ENCODE measurements around the gene CPA2. TPM values are rescaled to one million over a fixed set of nuclear protein-coding genes. Genes with fewer than 3 reads are reported as not detected.

The CPA2 gene
- total RNA-seq, 1 experiment from 2014 or later = not detected

DNA sequence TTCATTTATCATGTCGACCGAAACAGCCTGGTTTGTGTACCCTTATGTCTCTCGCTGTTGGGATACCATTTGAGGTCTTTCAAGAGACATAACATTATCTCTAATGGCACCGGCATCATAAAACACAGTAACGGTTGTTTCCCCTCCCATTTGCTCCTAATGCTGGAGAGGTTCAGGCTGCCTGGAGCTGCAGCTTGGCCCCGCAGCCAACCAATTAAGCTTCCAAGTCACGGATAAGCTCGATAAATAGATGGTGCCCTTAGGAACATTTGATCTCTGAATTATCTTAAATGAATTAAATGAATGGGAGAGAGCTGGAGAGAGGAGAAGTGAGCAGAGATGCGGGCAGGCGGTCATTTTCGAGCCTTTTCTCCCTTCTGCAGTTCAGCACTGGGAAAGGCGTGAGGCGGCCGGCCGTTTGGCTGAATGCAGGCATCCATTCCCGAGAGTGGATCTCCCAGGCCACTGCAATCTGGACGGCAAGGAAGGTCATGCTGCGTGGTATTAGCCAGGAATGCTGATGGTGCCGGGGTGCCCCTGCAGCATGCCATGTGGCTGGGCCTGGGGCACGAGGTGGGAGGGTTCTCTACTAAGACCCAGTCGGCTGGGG is 38.9 kb downstream of the CPA2 start:
- DNase-seq (ENCODE audit: low read depth) = no peak

DNA sequence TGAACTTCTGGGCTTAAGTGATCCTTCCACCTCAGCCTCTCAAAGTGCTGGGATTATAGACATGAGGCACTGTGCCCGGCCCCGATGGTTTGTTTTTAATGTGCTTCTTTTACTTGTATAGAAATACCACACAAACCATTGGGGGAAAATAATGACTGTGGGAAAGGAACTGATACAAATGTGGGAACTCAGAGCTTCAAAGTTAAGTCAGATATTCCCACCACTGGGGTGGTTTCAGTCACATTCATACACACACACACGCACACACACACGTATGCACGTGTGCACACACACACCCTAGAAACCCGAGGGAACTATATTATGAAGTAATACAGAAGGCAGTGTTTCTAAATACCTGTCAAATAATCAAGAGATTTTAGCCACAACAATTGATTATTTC is 43.3 kb downstream of the CPA2 start:
- no peak for DNase-seq (ENCODE audit: low read depth)

DNA sequence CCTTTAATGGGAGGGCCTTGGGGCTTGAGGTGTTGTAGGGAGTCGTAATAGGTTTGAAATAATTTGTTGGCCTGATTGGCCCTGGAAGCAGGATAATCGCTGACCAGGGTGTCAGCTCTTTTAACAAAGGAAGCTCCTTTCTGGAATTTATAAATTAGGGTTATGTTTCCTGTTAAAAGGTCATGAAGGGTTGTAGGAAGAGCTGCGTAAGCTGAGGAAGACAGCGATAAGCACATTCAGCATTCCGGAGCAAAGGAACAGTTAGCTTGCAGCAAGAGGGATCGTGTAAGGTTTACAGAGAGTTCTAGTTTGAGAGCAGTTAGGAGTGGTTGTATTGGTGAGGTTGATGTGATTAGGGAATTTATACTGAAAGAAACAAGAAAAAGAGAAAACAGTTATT is 47.6 kb downstream of the CPA2 start:
- no peak for DNase-seq (ENCODE audit: low read depth)

DNA sequence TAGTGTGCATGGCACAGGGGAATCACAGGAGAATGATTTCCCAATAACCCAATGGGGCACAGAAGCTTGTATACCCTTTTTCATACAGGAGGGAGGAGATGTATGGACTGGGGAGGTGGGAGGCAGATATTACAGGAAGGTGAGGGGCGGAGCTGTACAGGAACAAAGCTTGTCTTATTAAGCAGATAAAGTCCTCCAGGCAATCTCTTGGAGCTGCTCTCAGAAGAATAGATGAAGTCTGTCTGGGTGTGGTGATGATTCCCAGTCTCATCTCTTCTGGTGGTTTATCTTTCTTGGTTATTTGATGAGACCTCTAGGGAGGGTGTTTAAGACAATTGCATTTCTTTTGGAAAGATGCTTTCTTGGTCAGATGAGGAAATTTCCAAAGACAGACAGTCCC is 52.9 kb downstream of the CPA2 start:
- DNase-seq (ENCODE audit: low read depth) = no peak

- peak; percentile 92 for DNase-seq (ENCODE audit: low read depth)
These were observed 55.0 kb downstream of the CPA2 start for GRCh38 chr7:130321542-130322229.

GRCh38 chr7:130322615-130323014 is 56.0 kb downstream of the CPA2 start:
- DNase-seq (ENCODE audit: low read depth) = no peak

DNA sequence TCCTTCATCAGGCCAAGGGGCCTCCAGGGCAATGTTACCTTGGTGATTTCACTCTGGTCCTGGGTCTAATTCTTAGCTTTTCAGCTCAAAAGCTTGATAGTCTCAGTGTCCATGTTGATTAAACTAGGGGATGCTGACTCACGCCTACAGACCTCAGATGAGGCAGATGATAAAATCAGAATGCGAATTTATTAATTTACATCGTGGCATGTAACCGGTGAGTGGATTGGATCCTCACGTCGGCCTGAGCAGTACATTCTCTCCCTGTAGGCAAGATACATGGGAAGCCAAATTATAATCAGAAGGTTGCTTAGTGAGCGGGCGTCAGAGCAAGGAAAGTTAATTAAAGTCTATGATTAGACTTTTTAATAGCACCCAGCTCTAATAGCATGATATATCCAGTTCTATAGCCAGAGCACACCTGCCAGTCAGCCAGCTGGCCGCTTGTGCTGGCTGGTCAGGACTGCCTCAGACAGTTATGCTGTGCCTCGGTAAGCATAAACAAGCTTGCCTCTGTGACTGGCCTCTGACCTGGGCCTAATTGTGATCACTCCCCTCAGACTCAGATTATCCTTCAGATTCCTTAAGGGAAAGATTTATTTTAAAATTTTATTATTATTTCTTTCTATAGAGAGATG is 57.8 kb downstream of the CPA2 start:
- no peak for DNase-seq (ENCODE audit: low read depth)

- no peak for DNase-seq (ENCODE audit: low read depth)
These were observed 63.0 kb downstream of the CPA2 start for GRCh38 chr7:130329681-130330080.

DNA sequence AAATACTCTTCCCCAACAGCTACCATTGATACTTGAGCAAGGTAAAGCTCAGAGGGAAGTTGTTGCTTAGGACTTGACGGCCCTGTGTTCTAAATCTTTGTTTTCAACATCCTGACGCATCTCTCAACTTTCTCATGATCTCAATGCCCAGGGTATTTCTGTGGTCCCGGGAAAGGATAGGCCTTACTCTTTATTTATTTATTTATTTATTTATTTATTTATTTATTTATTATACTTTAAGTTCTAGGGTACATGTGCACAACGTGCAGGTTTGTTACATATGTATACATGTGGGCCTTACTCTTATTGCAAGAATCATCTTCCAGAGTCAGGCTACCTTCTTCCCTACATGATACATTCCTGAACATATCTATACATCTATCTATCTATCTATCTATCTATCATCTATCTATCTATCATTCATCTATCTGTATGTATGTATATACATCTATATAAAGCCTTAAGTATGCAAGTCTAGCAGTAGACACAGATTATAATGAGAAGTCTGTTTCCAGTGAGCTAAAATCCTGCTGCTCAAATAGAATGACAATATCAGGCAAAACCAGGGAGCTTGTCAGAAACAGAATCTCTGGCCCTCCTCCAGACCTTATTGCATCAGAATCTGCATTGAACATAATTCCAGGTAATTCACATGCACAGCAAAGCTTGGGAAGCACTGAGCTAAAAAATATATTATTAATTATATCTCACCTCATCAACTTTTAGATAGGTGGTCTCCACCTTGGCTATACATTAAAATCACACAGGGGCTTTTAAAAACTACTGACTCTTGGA is 65.8 kb downstream of the CPA2 start:
- DNase-seq (ENCODE audit: low read depth) = no peak

GRCh38 chr7:130333832-130334231 is 67.2 kb downstream of the CPA2 start:
- no peak for DNase-seq (ENCODE audit: low read depth)

GRCh38 chr7:130334274-130334673 is 67.6 kb downstream of the CPA2 start:
- DNase-seq (ENCODE audit: low read depth) = no peak

DNA sequence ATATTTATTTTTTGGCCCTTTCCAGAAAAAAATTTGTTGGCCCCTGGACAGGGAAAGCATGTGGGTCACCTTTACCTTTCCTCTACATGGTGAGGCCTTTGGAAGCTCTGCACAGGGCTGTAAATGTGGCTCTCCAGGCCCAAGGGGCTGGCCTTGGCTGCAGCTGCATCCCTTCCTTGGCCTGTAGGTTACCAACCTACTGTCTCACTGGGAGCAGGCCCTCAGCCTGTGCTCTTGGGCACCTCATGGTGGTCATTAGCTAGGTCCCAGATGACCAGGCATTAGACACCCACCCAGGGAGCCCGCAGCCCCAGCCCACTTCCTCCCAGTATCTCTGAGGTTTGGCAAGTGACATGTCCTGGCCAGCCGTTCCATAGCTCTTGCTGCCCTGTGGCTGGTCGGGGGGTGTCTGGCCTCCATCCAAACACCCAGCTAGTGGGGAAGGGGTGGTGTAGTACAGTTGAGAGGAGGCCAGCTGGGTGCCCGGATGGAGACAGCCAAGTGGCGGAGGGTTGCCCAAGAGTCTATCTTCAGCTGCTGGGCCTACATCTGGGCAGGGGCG is 70.8 kb downstream of the CPA2 start:
- no peak for DNase-seq (ENCODE audit: low read depth)

DNA sequence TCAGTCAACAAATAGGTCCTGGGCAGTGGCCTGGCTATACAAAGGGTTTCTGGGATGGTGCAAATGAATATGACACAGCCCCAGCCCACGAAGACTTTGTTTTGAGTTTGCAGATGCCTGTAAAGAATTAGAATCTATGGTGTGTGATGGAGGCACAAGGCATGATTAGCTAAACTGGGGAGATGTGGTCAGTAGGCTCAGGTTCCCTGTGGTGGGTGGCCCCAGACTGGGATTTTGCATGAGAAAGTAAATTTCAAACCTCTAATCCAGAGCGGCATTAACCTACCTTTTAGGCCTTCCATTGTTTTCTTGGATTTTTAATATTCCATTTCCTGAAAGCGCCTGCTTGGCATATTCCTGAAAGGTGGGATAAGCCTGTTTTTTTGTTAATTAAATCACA is 71.6 kb downstream of the CPA2 start:
- DNase-seq (ENCODE audit: low read depth) = no peak

Other genes with a start within 250 kb of the CPA2 start
- gene ZC3HC1, start 215.5 kb upstream of the CPA2 start, total RNA-seq (2014; rRNA removed) = 41.3 and 46.1 TPM in 2 replicates
- gene KLHDC10, start 196.3 kb upstream of the CPA2 start, total RNA-seq (2014; rRNA removed) = 18.6 and 22.8 TPM in 2 replicates
- gene TMEM209, start 61.5 kb upstream of the CPA2 start, total RNA-seq (2014; rRNA removed) = 23.5 and 24.6 TPM in 2 replicates
- gene SSMEM1, start 59.0 kb upstream of the CPA2 start, total RNA-seq (2014; rRNA removed) = 0.11 and 0.13 TPM in 2 replicates
- 90.5 and 118 TPM in 2 replicates for gene CPA4, start 26.3 kb downstream of the CPA2 start, total RNA-seq (2014; rRNA removed)
- gene CPA5, start 78.0 kb downstream of the CPA2 start, total RNA-seq (2014; rRNA removed) = 0.06 TPM in 1 of 2 replicates, not detected in the other
- 0.23 TPM in 1 of 2 replicates, not detected in the other for gene CPA1, start 113.6 kb downstream of the CPA2 start, total RNA-seq (2014; rRNA removed)
- 33.3 and 34.8 TPM in 2 replicates for gene CEP41, start 174.2 kb downstream of the CPA2 start, total RNA-seq (2014; rRNA removed)
- gene MEST, start 225.2 kb downstream of the CPA2 start, total RNA-seq (2014; rRNA removed) = 197 and 202 TPM in 2 replicates